Uterus (tissue), 2 donors: Measurements from ENCODE around the gene PDE4D.

Source experiments
- POLR2A ChIP-seq, 2 donors: fragments of 450-650 bp; IDR thresholded peaks; one replicate each; pipeline ENCODE4 v1.6.1; 2016; ENCODE audit warnings: antibody characterized with exemption in 2 of 2, mild to moderate bottlenecking in 1 of 2, moderate library complexity in 1 of 2
- TF ChIP-seq, protein P1 (sequence below), 4 experiments: fragments of 200-600 bp in 2 of 4; fragments of 450-650 bp in 2 of 4; sonication (generic) in 2 of 4; IDR thresholded peaks; one replicate each; pipeline ENCODE4 v1.5.1; 2016 to 2019; ENCODE audit warnings: antibody characterized with exemption in 4 of 4, mild to moderate bottlenecking in 2 of 4, moderate library complexity in 1 of 4

DNA sequence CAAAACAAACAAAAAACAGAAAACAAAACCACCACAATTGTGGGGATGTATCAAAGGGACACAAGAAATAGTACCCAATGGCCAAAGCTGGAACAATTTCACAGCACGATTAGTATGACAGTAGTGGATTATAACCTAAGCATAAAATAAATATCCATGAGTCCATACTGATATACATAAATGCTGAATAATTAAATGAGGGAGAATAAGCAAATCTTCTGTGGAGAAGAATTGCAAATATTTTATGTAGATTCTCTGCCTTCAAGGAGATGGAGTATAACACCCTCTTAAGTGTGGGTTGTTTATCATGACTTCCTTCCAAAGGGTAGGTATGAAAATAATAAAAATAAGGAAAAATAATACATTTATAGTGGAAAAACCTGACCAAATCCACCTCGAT lies 325.4 kb downstream of the PDE4D start:
- TF ChIP-seq, protein P1, sequence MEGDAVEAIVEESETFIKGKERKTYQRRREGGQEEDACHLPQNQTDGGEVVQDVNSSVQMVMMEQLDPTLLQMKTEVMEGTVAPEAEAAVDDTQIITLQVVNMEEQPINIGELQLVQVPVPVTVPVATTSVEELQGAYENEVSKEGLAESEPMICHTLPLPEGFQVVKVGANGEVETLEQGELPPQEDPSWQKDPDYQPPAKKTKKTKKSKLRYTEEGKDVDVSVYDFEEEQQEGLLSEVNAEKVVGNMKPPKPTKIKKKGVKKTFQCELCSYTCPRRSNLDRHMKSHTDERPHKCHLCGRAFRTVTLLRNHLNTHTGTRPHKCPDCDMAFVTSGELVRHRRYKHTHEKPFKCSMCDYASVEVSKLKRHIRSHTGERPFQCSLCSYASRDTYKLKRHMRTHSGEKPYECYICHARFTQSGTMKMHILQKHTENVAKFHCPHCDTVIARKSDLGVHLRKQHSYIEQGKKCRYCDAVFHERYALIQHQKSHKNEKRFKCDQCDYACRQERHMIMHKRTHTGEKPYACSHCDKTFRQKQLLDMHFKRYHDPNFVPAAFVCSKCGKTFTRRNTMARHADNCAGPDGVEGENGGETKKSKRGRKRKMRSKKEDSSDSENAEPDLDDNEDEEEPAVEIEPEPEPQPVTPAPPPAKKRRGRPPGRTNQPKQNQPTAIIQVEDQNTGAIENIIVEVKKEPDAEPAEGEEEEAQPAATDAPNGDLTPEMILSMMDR (IDR thresholded peaks at IDR 0.05) = no peak
- no peak for TF ChIP-seq POLR2A (IDR thresholded peaks at IDR 0.05)
